ENCODE data around the gene LCN6.

GRCh38 chr9:136723362-136723976 is 24.9 kb downstream of the LCN6 start:
- no peak for TF ChIP-seq JUN (IDR thresholded peaks at IDR 0.05; ENCODE audit: borderline replicate concordance, low read depth, low read length)
- TF ChIP-seq JUN (CRISPR knock-in tag; IDR thresholded peaks at IDR 0.05; ENCODE audit: borderline replicate concordance), result no peak
- no peak for TF ChIP-seq RHOXF2B (CRISPR knock-in tag; conservative IDR thresholded peaks at IDR 0.05)

All from K562 (cell line).